ENCODE measurements around the gene DHRS2.

GRCh38 chr14:23603103-23603502 is 33.1 kb upstream of the DHRS2 start:
- no peak for TF ChIP-seq CTCF (IDR thresholded peaks at IDR 0.05; ENCODE audit: insufficient read depth, low read length, poor library complexity, severe bottlenecking)
- no peak for TF ChIP-seq EZH2phosphoT487 (conservative IDR thresholded peaks at IDR 0.05; ENCODE audit: low read length)

Data from SU-DHL-6 (cell line).